HEK293T (cell line): Measurements from ENCODE around the gene PPP2R5D.

Experiments
- ELF4 ChIP-seq: fragments of 450-650 bp; IDR thresholded peaks from 2 replicates; pipeline ENCODE4 v1.6.1; 2017; ENCODE audit warnings: antibody characterized with exemption
- L3MBTL2 ChIP-seq: fragments of 450-650 bp; conservative IDR thresholded peaks from 2 replicates; pipeline ENCODE4 v1.6.1; 2016; ENCODE audit warnings: mild to moderate bottlenecking

DNA sequence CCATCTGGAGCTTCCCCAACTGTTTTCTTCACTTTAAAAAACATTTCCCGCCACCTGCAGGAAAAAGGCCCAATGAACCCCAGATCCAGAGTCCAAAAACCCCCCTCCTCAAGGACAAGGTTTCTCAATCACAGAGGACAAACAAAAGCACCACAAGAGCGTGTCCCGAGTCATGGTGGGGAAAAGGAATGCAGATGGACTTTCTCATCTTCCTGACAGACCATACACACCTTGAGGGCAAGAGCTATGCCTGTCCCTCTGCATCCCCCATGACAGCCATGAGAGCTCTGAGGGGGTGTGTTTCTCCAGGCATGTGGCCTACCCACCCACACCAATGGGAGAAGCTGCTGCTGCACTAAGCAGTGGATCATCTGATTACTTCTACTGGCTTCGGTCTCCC is 14.4 kb upstream of the PPP2R5D start:
- TF ChIP-seq L3MBTL2 = no peak
- no peak for TF ChIP-seq ELF4
